H9 (cell line): Measurements from ENCODE around the gene CGA. TPM values are rescaled to one million over a fixed set of nuclear protein-coding genes. Genes with fewer than 3 reads are reported as not detected.

Source experiments
- DNase-seq: peaks from one replicate; pipeline ENCODE4 v3.0.0-alpha.2; 2017
- H2AFZ ChIP-seq: one replicate; pipeline ENCODE4 v1.6.1; 2013; ENCODE audit warnings: mild to moderate bottlenecking, low read length, control low read depth, moderate library complexity
- H2AK5ac ChIP-seq: 2 replicates; pipeline ENCODE4 v1.6.1; 2013; ENCODE audit warnings: low read length, control low read depth, mixed read lengths; ENCODE audit not compliant: insufficient read length
- H2BK120ac ChIP-seq: one replicate; pipeline ENCODE4 v1.6.1; 2013; ENCODE audit warnings: low read depth, mild to moderate bottlenecking, low read length, control low read depth, inconsistent platforms; ENCODE audit not compliant: poor library complexity, severe bottlenecking
- H2BK12ac ChIP-seq: 2 replicates; pipeline ENCODE4 v1.6.1; 2013; ENCODE audit warnings: low read length, control low read depth, mixed read lengths, low read depth; ENCODE audit not compliant: insufficient read length
- H2BK15ac ChIP-seq: 2 replicates; pipeline ENCODE4 v1.6.1; 2013; ENCODE audit warnings: low read depth, low read length, control low read depth
- H2BK20ac ChIP-seq: one replicate; pipeline ENCODE4 v1.6.1; 2013; ENCODE audit warnings: low read depth, mild to moderate bottlenecking, low read length, control low read depth, inconsistent platforms; ENCODE audit not compliant: poor library complexity, severe bottlenecking
- H2BK5ac ChIP-seq: 2 replicates; pipeline ENCODE4 v1.6.1; 2013; ENCODE audit warnings: low read length, control low read depth, mixed read lengths; ENCODE audit not compliant: insufficient read length
- H3K14ac ChIP-seq: 2 replicates; pipeline ENCODE4 v1.6.1; 2013; ENCODE audit warnings: low read length, control low read depth; ENCODE audit not compliant: insufficient read depth
- H3K18ac ChIP-seq: 2 replicates; pipeline ENCODE4 v1.6.1; 2013; ENCODE audit warnings: low read depth, mild to moderate bottlenecking, mixed read lengths, low read length, control low read depth; ENCODE audit not compliant: insufficient read length
- H3K23ac ChIP-seq: 2 replicates; pipeline ENCODE4 v1.6.1; 2013; ENCODE audit warnings: low read length, control low read depth, mixed read lengths, low read depth; ENCODE audit not compliant: insufficient read length
- H3K23me2 ChIP-seq: 2 replicates; pipeline ENCODE4 v1.6.1; 2013; ENCODE audit warnings: low read depth, mild to moderate bottlenecking, mixed read lengths, low read length, control low read depth; ENCODE audit not compliant: insufficient read length, poor library complexity, severe bottlenecking
- H3K27ac ChIP-seq: 2 replicates; pipeline ENCODE4 v1.5.1; 2013; ENCODE audit warnings: low read length, control low read depth, mixed read lengths, low read depth; ENCODE audit not compliant: insufficient read length
- H3K27me3 ChIP-seq: 2 replicates; pipeline ENCODE4 v1.6.1; 2013; ENCODE audit warnings: low read length, control low read depth, inconsistent platforms; ENCODE audit not compliant: insufficient read depth
- H3K4ac ChIP-seq: 2 replicates; pipeline ENCODE4 v1.6.1; 2013; ENCODE audit warnings: low read depth, mild to moderate bottlenecking, control low read depth, inconsistent platforms, low read length, moderate library complexity
- H3K4me1 ChIP-seq: 2 replicates; pipeline ENCODE4 v1.6.1; 2013; ENCODE audit warnings: low read length, control low read depth, inconsistent platforms; ENCODE audit not compliant: insufficient read depth
- H3K4me2 ChIP-seq: 2 replicates; pipeline ENCODE4 v1.6.1; 2013; ENCODE audit warnings: low read length, control low read depth, mixed read lengths; ENCODE audit not compliant: insufficient read length, insufficient read depth
- H3K56ac ChIP-seq: 2 replicates; pipeline ENCODE4 v1.6.1; 2013; ENCODE audit warnings: low read depth, mild to moderate bottlenecking, mixed read lengths, low read length, control low read depth; ENCODE audit not compliant: insufficient read length
- H3K79me1 ChIP-seq: 2 replicates; pipeline ENCODE4 v1.6.1; 2013; ENCODE audit warnings: low read depth, mild to moderate bottlenecking, moderate library complexity, low read length, control low read depth, inconsistent platforms; ENCODE audit not compliant: insufficient read depth, poor library complexity, severe bottlenecking
- H3K79me2 ChIP-seq: 2 replicates; pipeline ENCODE4 v1.6.1; 2013; ENCODE audit warnings: low read length, control low read depth, inconsistent platforms; ENCODE audit not compliant: insufficient read depth
- H3K9ac ChIP-seq: 2 replicates; pipeline ENCODE4 v1.6.1; 2013; ENCODE audit warnings: low read length, control low read depth, mixed read lengths; ENCODE audit not compliant: insufficient read length; ENCODE audit errors: extremely low read depth
- H3K9me3 ChIP-seq: one replicate; pipeline ENCODE4 v1.6.1; 2013; ENCODE audit warnings: low read depth, low read length, inconsistent platforms; ENCODE audit not compliant: control insufficient read depth
- H3T11ph ChIP-seq: one replicate; pipeline ENCODE4 v1.6.1; 2013; ENCODE audit warnings: mild to moderate bottlenecking, low read length, control low read depth, inconsistent platforms
- H4K20me1 ChIP-seq: one replicate; pipeline ENCODE4 v1.6.1; 2013; ENCODE audit not compliant: control insufficient read depth, insufficient read length, insufficient read depth
- H4K5ac ChIP-seq: 2 replicates; pipeline ENCODE4 v1.6.1; 2013; ENCODE audit warnings: low read depth, mild to moderate bottlenecking, mixed read lengths, low read length, control low read depth; ENCODE audit not compliant: insufficient read length
- H4K8ac ChIP-seq: replicated peaks from 2 replicates; pipeline ENCODE4 v1.6.1; 2013; ENCODE audit warnings: low read length, control low read depth, mixed read lengths, low read depth; ENCODE audit not compliant: insufficient read length
- H4K91ac ChIP-seq: 2 replicates; pipeline ENCODE4 v1.6.1; 2013; ENCODE audit warnings: low read depth, mild to moderate bottlenecking, moderate library complexity, mixed read lengths, low read length, control low read depth; ENCODE audit not compliant: insufficient read length
- H3K27ac Mint-ChIP-seq, 3 experiments: 2 replicates in 2 of 3; 3 replicates in 1 of 3; pipeline ENCODE4 v1.8.0; 2020 to 2021; ENCODE audit warnings: mixed read lengths in 3 of 3, mild to moderate bottlenecking in 1 of 3, moderate library complexity in 1 of 3
- H3K27me3 Mint-ChIP-seq: 2 replicates; pipeline ENCODE4 v1.8.0; 2021; ENCODE audit warnings: low read depth, mild to moderate bottlenecking, moderate library complexity, mixed read lengths
- H3K36me3 Mint-ChIP-seq, 3 experiments: 2 replicates in 2 of 3; 3 replicates in 1 of 3; pipeline ENCODE4 v1.8.0; 2020 to 2021; ENCODE audit warnings: low read depth in 3 of 3, mixed read lengths in 3 of 3; ENCODE audit not compliant: insufficient read depth in 1 of 3
- H3K4me1 Mint-ChIP-seq, 2 experiments: 2 replicates each; pipeline ENCODE4 v1.8.0; 2020; ENCODE audit warnings: mixed read lengths in 2 of 2
- H3K4me3 Mint-ChIP-seq, 2 experiments: 2 replicates in 1 of 2; 3 replicates in 1 of 2; pipeline ENCODE4 v1.8.0; 2020 to 2021; ENCODE audit warnings: mild to moderate bottlenecking in 2 of 2, mixed read lengths in 2 of 2, moderate library complexity in 1 of 2
- H3K9me3 Mint-ChIP-seq, 2 experiments: 2 replicates in 1 of 2; 3 replicates in 1 of 2; pipeline ENCODE4 v1.8.0; 2020; ENCODE audit warnings: mild to moderate bottlenecking in 2 of 2, mixed read lengths in 2 of 2, moderate library complexity in 1 of 2
- WGBS: extraction: QIAGEN DNeasy Blood & Tissue Kit; methylation state at CpG from one replicate; pipeline ENCODE4 v1.1.7; 2013; ENCODE audit warnings: missing lambda C conversion rate, low lambda C conversion rate, mixed read lengths; ENCODE audit not compliant: insufficient read length; ENCODE audit errors: extremely low coverage; 5-methylcytosine and 5-hydroxymethylcytosine counted together
- total RNA-seq: library from RNA; stranded (reverse); gene quantifications from 2 replicates; pipeline ENCODE4 v1.2.1, GENCODE V29; 2021
- TF ChIP-seq, protein P1 (sequence below): fragments of 200-600 bp; sonication (generic); conservative IDR thresholded peaks from 3 replicates; pipeline ENCODE4 v1.8.0; 2021; ENCODE audit warnings: antibody characterized with exemption, mild to moderate bottlenecking

CGA gene
- total RNA-seq, 1 experiment from 2014 or later, result not detected

DNA sequence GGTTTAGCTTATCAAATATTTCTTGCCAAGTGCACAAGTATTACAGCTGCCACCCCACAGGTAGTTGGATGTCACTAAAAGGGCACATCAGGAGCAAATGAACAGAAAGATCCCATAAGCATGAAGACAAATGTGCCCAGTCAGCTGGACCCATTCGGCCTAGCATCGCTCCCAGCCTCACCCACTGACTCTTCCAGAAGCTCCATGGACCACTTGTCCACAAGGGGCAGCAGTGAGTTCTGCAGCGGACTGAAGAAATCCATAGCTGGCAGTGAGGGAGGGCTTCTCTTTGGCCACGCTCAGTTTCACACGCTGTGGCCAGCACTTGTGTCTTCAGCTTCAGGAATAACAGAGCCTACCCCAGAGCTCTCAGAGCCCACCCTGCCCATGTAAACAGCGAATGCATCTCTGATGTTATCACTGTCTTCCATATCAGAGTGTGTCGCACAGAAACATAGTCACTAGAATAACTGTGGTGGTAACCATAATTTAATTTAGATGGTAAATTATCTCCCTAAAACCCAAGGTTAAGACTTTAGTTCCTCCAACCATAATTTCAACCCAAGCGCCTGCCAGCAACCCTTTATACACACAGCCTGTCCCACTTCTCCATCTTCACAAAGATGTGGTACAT lies 15.8 kb downstream of the CGA start:
- Histone ChIP-seq H2BK20ac (no peak overlapping the region), H3K9ac (no peak overlapping the region), H3K79me1 (no peaks in the 10 kb centered on the region), H3K79me2 (no peaks in the 10 kb centered on the region), H3K56ac (no peak overlapping the region), H2BK120ac (no peak overlapping the region), H3K9me3 (no peaks in the 10 kb centered on the region), H2BK15ac (no peak overlapping the region), H3K27ac (no peak overlapping the region), H3T11ph (no peak overlapping the region), H2AFZ (no peak overlapping the region), H3K4me2 (no peak overlapping the region), H4K5ac (no peak overlapping the region), H3K18ac (no peak overlapping the region), H4K20me1 (no peaks in the 10 kb centered on the region), H3K4ac (no peak overlapping the region), H3K27me3 (no peaks in the 10 kb centered on the region), H4K8ac (no peak overlapping the region), H2BK5ac (no peak overlapping the region), H2BK12ac (no peak overlapping the region), H4K91ac (no peak overlapping the region), H3K4me1 (no peaks in the 10 kb centered on the region), H3K14ac (no peak overlapping the region), H2AK5ac (no peak overlapping the region), H3K23ac (no peak overlapping the region), H3K23me2 (no peaks in the 10 kb centered on the region)
- peak; percentile 88 for DNase-seq
- Mint-ChIP-seq H3K4me3 (no peak overlapping the region), H3K4me1 (no peaks in the 10 kb centered on the region), H3K9me3 (no peaks in the 10 kb centered on the region), H3K27me3 (peaks cover 6% of the 10 kb centered on the region; the same call in 1 of the 2 replicates), H3K36me3 (no peaks in the 10 kb centered on the region), H3K27ac (no peak overlapping the region)
- TF ChIP-seq, protein P1, sequence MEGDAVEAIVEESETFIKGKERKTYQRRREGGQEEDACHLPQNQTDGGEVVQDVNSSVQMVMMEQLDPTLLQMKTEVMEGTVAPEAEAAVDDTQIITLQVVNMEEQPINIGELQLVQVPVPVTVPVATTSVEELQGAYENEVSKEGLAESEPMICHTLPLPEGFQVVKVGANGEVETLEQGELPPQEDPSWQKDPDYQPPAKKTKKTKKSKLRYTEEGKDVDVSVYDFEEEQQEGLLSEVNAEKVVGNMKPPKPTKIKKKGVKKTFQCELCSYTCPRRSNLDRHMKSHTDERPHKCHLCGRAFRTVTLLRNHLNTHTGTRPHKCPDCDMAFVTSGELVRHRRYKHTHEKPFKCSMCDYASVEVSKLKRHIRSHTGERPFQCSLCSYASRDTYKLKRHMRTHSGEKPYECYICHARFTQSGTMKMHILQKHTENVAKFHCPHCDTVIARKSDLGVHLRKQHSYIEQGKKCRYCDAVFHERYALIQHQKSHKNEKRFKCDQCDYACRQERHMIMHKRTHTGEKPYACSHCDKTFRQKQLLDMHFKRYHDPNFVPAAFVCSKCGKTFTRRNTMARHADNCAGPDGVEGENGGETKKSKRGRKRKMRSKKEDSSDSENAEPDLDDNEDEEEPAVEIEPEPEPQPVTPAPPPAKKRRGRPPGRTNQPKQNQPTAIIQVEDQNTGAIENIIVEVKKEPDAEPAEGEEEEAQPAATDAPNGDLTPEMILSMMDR, result peak; percentile 94
- no CpG with 5 or more reads among the region's 8 CpGs for WGBS
